GM21367 (cell line): ENCODE measurements around the gene HDAC8.
A peak's percentile ranks its signal among the peaks of the same experiment; 100 is the strongest.
"Not testable (repeated sequence)": the region's sequence is repeated elsewhere in the genome, so short reads cannot be mapped to it uniquely, and the experiment has no call there.

ENCODE experiments used
- ATAC-seq: cut with Tn5 transposase; IDR thresholded peaks from one replicate; pipeline ENCODE4 v1.9.1; 2021; ENCODE audit not compliant: unreplicated experiment

HDAC8 gene

GRCh38 chrX:72536542-72536941, 36.1 kb downstream of the HDAC8 start:
- ATAC-seq = no peak

- no peak for ATAC-seq
These were observed 40.3 kb downstream of the HDAC8 start for GRCh38 chrX:72532366-72532765.

- ATAC-seq = no peak
These were observed 45.8 kb downstream of the HDAC8 start for GRCh38 chrX:72526534-72527508.

GRCh38 chrX:72498782-72499181, 73.9 kb downstream of the HDAC8 start:
- ATAC-seq = no peak

GRCh38 chrX:72495046-72495445, 77.6 kb downstream of the HDAC8 start:
- no peak for ATAC-seq

GRCh38 chrX:72492499-72492898, 80.1 kb downstream of the HDAC8 start:
- ATAC-seq = peak; percentile 82

GRCh38 chrX:72490221-72490620, 82.4 kb downstream of the HDAC8 start:
- not testable (repeated sequence) for ATAC-seq

- ATAC-seq = no peak
These were observed 85.0 kb downstream of the HDAC8 start for GRCh38 chrX:72487661-72488060.

- no peak for ATAC-seq
These were observed 93.0 kb downstream of the HDAC8 start for GRCh38 chrX:72479324-72480274.

- ATAC-seq = no peak
These were observed 93.8 kb downstream of the HDAC8 start for GRCh38 chrX:72478853-72479252.

- no peak for ATAC-seq
These were observed 94.3 kb downstream of the HDAC8 start for GRCh38 chrX:72478351-72478750.

GRCh38 chrX:72477781-72478181, 94.9 kb downstream of the HDAC8 start:
- ATAC-seq = no peak

GRCh38 chrX:72477376-72477775, 95.3 kb downstream of the HDAC8 start:
- ATAC-seq = no peak

GRCh38 chrX:72475952-72476668, 96.5 kb downstream of the HDAC8 start:
- no peak for ATAC-seq

GRCh38 chrX:72475338-72475737, 97.3 kb downstream of the HDAC8 start:
- ATAC-seq = no peak

GRCh38 chrX:72470532-72471223, 102.0 kb downstream of the HDAC8 start:
- ATAC-seq = no peak

- ATAC-seq = no peak
These were observed 102.5 kb downstream of the HDAC8 start for GRCh38 chrX:72470117-72470516.

GRCh38 chrX:72468607-72469006, 104.0 kb downstream of the HDAC8 start:
- ATAC-seq = no peak

GRCh38 chrX:72467135-72467534, 105.5 kb downstream of the HDAC8 start:
- ATAC-seq = no peak

GRCh38 chrX:72466493-72466892, 106.2 kb downstream of the HDAC8 start:
- ATAC-seq = no peak
